Measurements from ENCODE around the gene PDE6D. TPM values are rescaled to one million over a fixed set of nuclear protein-coding genes. Genes with fewer than 3 reads are reported as not detected.

PDE6D gene
- total and polyA plus RNA-seq, 2 of the 13 experiments (the other 11 are each of a cell fraction or from before 2014, with no cell fraction given), result 14.1 to 23.2 TPM

GRCh38 chr2:231807020-231807419 lies 25.9 kb upstream of the PDE6D start (continued):
- TF ChIP-seq ZNF552 (CRISPR knock-in tag; IDR thresholded peaks at IDR 0.05; ENCODE audit: borderline replicate concordance) (no peak), ZSCAN9 (CRISPR knock-in tag; IDR thresholded peaks at IDR 0.05; ENCODE audit: borderline replicate concordance) (no peak)

DNA sequence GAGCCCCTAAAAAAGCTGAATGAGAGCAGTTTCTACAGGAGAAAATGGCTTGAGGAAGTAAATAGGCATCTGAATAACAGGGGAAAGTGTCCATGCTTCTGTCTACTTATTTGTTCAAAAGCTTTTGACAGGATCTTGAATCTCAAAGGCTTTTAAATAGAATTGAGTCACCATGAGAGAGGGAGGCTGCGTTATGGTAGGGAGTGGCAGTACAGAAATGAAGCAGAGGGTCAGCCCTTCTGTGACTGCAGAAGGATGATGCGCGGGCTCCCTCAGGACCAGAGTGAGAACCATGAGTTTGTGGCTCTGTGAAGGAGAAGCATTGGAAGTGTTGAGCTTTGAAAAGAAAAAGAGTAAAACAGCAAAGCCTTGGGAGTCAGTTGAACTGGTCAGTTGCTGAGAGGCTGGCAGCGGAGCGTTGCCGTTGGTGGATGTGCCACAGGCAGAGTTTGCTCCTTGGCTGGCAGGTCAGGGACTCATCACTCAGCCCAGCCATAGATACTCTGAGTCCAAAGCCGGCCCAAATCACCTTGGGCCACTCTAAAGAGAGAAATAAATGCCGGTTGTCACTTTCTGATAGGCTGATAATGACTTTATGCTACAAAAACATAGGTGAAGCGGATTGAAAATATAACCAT lies 22.5 kb upstream of the PDE6D start:
- intact Hi-C loops (cut with micrococcal nuclease; ENCODE audit: unreplicated experiment), result no loop called here

More for the DNA sequence above, 22.5 kb upstream of the PDE6D start:
- ChIA-PET POLR2A (no interaction called here), CTCF (ENCODE audit: low intra/inter-chr PET ratio, low total read pairs) (no interaction called here)
- Histone ChIP-seq H3K27me3 (ENCODE audit: control insufficient read depth in 1 of 2, insufficient read depth in 2 of 2, low read length in 2 of 2) (no peaks in the 10 kb centered on the region), H3K4me1 (ENCODE audit: insufficient read depth, low read length) (0 out of 2 replicates have a peak, but pooled peaks cover 5% of the 10 kb centered on the region), H3K36me3 (replicated peaks in 1 of 2; ENCODE audit: control insufficient read depth in 1 of 2, insufficient read depth in 2 of 2, low read length in 2 of 2) (peaks cover 33 to 83% of the 10 kb centered on the region in 2 experiments), H3K79me2 (ENCODE audit: insufficient read depth, low read length) (peaks cover 5% of the 10 kb centered on the region), H3K27ac (ENCODE audit: extremely low read length, insufficient read depth, low read length) (no peak overlapping the region), H3K9me3 (ENCODE audit: low read length) (no peaks in the 10 kb centered on the region), H3K9ac (ENCODE audit: insufficient read depth, low read depth, low read length) (no peak overlapping the region), H4K20me1 (ENCODE audit: insufficient read depth, low read length) (peaks cover 11% of the 10 kb centered on the region; the same call in 1 of the 2 replicates), H3K4me3 (replicated peaks in 1 of 3; ENCODE audit: insufficient read depth in 1 of 3, low read depth in 2 of 3, low read length in 3 of 3) (no peak overlapping the region), H2AFZ (ENCODE audit: low read length) (no peak overlapping the region), H3K4me2 (ENCODE audit: low read depth, low read length) (no peak overlapping the region)
- in situ Hi-C loops (cut with HindIII; ENCODE audit: extremely low pct_ligation_motif_present, low pct_unique_long_range_greater_than_20kb), result no loop called here
- no TSS peak for BruUV-seq (replicated peaks)
- TF ChIP-seq ESRRA (CRISPR knock-in tag; IDR thresholded peaks at IDR 0.05; ENCODE audit: low read depth) (no peak), MAF1 (CRISPR knock-in tag; IDR thresholded peaks at IDR 0.05; ENCODE audit: borderline replicate concordance) (no peak), MIXL1 (CRISPR knock-in tag; IDR thresholded peaks at IDR 0.05) (no peak), KLF13 (CRISPR knock-in tag; IDR thresholded peaks at IDR 0.05) (no peak), ZNF225 (CRISPR knock-in tag; IDR thresholded peaks at IDR 0.05) (no peak), KLF16 (CRISPR knock-in tag; IDR thresholded peaks at IDR 0.05) (no peak), SALL1 (CRISPR knock-in tag; IDR thresholded peaks at IDR 0.05) (no peak), REL (CRISPR knock-in tag; conservative IDR thresholded peaks at IDR 0.05) (no peak)
- TF ChIP-seq, protein P1, sequence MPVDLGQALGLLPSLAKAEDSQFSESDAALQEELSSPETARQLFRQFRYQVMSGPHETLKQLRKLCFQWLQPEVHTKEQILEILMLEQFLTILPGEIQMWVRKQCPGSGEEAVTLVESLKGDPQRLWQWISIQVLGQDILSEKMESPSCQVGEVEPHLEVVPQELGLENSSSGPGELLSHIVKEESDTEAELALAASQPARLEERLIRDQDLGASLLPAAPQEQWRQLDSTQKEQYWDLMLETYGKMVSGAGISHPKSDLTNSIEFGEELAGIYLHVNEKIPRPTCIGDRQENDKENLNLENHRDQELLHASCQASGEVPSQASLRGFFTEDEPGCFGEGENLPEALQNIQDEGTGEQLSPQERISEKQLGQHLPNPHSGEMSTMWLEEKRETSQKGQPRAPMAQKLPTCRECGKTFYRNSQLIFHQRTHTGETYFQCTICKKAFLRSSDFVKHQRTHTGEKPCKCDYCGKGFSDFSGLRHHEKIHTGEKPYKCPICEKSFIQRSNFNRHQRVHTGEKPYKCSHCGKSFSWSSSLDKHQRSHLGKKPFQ (CRISPR knock-in tag; IDR thresholded peaks at IDR 0.05; ENCODE audit: insufficient replicate concordance), result no peak
- TF ChIP-seq, protein P2, sequence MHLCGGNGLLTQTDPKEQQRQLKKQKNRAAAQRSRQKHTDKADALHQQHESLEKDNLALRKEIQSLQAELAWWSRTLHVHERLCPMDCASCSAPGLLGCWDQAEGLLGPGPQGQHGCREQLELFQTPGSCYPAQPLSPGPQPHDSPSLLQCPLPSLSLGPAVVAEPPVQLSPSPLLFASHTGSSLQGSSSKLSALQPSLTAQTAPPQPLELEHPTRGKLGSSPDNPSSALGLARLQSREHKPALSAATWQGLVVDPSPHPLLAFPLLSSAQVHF (CRISPR knock-in tag; IDR thresholded peaks at IDR 0.05), result no peak
- 98% methylated on average over 9 of the region's 9 CpGs for WGBS (ENCODE audit: low lambda C conversion rate)
- no peak for ATAC-seq
- DNase-seq (ENCODE audit: low spot score), result no peak
- FAIRE-seq, result no peak
